ENCODE measurements around the gene ZIC1.

The ZIC1 gene

DNA sequence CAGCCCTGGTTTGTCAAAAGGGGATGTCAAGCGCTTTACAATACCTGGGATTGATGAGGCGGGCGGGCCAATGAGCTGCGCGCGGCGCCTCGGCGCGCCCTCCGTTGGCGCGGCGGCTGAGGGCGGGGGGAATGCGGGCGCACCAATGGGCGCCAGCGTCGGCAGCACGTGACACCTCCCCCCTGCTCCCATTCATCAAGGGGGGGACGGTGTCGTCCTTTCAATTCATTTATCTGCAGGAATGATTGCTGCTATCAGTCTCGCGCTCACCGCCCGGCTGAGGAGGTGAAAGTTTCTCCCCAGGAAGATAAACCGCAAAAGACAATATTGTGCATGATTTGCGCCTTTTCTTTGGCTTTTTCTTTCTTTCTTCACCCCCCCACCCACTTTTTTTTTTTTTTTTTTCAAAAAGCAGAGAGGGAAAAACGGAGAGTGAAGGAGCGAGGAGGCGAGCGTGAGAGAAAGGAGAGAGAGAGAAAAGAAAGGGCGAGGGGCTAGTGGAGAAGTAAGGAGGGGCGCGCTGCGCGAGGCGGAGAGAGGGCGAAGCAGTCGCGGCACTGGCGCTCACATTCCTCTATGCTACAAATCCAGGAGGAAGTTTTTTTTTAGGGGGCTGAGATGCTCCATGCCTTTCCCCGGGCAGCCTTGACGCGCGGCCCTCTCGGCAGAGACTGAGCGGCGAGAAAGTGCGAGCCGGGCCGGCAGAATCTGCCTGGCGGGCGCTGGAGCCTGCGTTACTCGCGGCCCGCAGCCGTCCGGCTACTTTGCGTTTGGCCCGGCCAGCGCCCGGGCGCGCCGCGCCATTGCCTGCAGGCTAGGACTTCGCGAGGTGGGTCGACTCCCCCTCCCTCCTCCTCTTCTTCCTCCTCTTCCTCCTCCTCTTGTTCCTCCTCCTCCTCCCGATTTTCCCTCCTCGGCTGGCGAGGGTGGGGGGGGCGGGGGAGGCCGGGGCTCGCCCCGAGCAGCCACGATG is at the start of gene ZIC1:
ZIC1 (plus strand) TSS at position 223 of the 973 bp plus-strand sequence; CDS start at position 971, 748 bp downstream.
- DNase-seq: no peak

- DNase-seq: no peak
Observed at GRCh38 chr3:147360051-147360439, 49.1 kb upstream of the ZIC1 start.

DNA sequence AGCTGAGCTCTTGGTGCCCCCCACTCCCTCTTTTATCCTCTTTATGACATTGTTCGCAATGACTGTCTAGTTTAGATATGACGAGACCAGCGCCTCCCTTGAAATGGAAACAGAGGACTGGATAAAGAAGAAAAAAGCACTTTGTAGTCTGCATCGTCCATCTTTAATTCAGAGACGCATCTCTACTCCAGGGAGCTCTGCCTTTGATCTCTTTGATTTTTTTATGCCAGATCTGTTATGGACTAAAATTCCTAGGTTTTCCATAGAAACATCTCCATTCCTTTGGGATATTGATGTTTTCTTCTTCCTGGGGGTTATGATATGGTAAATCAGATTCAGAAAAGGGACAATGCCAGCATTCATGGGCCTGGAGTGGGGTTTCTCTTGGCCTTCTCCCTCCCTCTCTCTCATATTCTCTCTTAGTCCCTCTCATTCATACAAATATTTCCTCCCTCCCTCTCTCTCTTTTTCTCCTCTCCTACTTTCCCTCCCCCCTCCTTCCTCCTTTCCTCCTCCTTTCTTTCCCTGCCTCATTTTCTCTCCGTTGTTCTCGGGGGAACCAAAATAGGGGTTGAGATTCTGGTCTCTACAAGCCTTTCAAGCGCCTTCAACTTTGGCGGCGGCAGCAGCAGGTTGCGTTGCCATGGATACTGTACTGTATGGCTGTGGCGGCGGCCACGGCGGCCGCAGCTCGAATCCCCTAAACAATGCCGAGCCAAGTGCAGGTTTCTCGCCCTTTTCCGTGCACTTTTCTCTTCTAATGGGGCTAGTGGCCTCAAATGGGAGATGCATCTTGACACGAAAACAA is 48.3 kb upstream of the ZIC1 start:
- no peak for DNase-seq

GRCh38 chr3:147361454-147362420 is 47.4 kb upstream of the ZIC1 start:
- DNase-seq: no peak

DNA sequence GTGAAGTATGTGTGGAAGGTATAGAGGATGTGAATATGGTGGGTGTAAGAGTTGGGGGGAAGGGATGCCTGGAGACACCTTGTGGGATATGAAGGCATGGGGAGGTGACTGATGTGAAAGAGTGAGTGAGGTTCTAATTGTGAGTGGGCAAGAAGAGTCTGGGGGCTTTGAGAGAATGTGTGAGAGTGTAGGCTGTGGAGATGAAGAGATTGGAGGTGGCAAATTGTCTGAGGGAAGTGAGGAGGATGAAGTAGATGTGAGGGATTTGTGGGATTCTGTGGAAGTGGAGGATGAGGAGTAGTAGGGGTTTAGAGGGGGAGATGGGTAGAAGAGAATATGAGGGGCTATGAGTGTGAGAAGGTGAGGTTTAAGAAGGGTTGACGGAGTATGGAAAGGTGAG is 44.4 kb upstream of the ZIC1 start:
- no peak for DNase-seq

DNA sequence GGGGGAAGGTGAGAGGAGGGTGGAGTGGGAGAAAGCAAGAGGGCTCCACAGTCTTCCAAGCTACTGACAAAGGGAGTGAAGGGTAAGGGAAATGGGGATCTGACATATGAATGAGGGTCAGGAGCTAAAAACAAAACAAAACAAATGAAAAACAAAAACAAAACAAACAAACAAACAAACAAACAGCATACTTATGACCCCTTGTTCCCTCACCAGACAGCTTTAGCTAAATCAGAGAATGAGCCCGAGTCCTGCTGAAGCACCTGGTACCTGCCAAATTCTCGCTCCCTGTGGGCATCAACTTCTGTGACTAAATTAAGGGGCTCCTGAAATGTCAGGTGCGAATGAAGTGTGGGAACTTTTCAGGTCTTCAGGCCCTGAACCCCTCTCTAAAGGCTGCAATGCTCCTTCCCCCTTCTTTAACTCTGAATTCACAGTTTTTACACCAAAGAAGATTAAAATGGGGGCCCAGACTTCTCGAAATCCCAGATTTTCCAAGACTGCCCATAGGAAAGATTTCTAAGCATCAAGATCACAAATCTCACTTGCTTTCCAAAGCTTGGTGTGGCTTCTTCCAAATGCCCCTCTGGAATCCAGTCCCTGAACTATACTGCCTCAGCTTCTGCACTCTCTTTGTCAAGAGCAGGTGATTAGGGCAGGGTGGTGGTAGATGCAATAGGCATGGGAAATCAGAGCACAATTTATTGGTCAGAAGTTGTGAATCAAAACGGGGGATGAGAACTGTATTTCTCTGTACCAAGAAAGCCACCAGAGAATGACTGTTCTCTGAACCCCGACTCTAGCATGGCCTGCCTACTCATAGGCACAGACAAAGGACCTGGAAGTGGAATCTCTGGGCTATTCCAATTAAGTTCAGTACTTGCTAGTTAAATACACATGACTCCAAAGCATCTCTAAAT is 43.7 kb upstream of the ZIC1 start:
- no peak for DNase-seq

- DNase-seq: no peak
Observed at GRCh38 chr3:147367676-147368075, 41.5 kb upstream of the ZIC1 start.

- DNase-seq: no peak
Observed at GRCh38 chr3:147368151-147368550, 41.0 kb upstream of the ZIC1 start.

- DNase-seq: peak; percentile 7
Observed at GRCh38 chr3:147368561-147369221, 40.5 kb upstream of the ZIC1 start.

DNA sequence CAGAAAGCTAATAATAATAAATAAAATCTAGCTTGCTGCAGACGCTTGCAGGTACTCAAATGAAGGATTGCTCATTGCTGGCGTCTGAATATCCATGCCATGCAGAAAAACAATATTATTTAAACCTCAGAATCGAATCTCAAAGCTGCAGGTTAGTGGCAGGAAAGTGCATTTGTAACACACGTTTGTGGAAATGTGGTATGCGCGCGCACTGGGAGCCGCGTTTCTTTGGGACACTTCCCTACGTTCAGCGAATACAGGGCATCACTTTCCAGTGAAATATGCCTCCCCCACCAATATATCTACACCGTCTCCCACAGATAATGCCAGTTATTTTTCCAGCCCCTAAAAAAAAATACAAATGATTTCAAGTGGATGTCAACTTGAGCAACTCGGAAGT is 39.9 kb upstream of the ZIC1 start:
- no peak for DNase-seq

- DNase-seq: no peak
Observed at GRCh38 chr3:147369661-147370123, 39.5 kb upstream of the ZIC1 start.

DNA sequence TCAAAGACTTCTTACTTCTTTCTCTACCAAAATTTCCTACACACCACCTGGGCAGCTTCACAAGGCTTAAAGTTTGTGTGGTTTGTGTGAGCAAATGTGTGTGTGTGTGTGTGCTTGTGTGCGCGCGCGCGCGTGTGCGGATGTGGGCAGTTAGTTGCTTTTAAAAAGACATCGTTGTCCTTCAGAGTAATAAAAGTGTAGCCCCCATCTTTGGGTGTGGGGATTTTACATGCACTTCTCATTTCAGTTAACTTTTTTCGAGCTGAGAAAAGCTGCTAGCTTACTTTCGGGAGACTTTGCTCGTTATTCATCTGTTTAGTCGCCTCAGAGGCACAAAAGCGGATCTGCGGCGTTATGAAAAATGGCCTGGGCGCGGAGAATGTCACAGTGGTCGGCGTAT is 38.8 kb upstream of the ZIC1 start:
- no peak for DNase-seq

GRCh38 chr3:147371140-147371539 is 38.0 kb upstream of the ZIC1 start:
- DNase-seq: no peak

DNA sequence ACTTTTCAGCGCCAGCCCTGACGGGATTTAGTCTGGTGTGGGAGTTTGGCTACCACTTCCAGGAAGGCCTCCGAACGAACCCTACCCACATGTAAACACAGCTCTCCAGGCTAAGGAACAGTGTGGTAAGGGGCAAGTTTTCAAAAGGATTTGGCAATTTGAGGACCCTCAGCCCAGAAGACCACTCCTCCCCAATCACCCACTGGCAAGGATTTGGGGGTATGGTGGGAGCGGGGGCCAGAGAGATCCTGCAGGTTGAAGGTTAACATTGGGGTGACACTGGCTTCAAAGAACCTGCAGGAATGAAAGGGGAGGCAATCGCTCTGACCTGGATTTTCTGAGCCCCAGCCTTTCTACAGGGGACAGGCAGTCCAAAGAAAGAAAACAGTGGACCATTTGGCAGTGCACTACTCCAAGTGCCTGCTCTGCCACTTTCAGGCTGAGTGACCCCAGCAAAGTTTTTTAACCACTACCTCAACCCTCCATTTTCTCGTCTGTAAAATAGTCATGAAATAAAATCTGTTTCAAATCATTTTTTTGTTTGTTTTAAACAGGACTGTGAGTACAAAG is 37.3 kb upstream of the ZIC1 start:
- DNase-seq: no peak

DNA sequence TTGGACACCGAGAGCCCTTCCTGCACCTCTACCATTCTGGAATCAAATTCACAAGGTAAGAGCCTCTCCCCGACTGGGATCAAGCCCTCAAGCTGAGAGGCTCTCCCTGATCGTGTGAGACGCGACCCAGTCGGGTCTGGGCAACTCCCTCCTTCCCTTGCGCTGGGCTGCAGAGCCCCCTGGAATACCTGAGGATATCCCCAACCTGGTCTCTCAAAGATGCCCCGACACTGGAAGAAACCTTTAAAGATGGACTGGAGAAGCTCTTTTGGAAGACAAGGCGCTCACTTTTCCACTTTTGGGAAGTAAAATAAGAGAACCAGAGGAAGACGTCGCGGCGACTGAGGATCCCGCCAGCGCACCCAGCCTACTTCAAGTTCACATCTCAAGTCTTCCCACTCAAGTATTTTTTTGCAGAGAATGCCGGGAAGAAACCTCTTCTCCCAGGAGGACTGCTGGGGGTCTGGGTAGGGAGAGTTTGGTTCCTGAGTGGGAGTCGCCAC is 36.6 kb upstream of the ZIC1 start:
- DNase-seq: no peak

DNA sequence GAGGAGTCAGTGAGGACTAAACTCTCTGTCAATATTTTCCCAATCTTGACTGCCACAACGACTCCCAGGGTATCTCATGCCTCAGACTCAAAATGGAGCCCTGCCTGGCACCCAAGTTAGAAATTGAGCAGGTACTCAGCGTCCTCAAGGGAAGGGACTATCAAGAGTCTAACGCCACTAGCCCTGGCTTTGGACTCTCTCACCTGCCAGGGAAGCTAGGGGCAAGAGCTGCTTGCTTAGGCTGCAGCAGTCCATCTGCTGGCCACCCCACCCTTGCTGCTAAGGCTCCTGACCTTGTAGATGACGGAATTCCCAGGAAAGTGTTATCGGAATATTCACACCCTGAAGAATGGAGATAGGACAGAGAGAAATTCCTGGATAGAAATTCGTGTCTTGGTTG is 35.9 kb upstream of the ZIC1 start:
- no peak for DNase-seq

- no peak for DNase-seq
Observed at GRCh38 chr3:147377412-147378367, 31.5 kb upstream of the ZIC1 start.

DNA sequence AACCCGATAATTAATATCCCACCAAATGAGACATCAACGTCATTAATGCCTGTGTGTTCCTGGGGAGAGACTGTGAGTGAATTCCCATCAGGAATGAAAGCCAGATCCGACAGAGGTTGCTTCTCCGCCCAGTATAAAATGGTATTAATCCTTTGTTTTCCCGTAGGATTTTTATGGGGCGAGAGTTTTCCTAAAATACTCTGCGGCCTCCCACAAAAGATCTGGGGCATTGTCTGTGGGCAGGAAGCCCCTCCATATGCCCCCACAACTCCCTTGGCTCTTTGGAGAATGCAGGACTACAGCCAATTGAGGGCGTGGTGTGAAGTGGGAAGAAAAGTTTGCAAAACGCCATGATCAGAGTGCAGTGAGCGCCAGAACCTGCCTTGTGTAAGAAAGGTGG is 29.5 kb upstream of the ZIC1 start:
- no peak for DNase-seq

DNA sequence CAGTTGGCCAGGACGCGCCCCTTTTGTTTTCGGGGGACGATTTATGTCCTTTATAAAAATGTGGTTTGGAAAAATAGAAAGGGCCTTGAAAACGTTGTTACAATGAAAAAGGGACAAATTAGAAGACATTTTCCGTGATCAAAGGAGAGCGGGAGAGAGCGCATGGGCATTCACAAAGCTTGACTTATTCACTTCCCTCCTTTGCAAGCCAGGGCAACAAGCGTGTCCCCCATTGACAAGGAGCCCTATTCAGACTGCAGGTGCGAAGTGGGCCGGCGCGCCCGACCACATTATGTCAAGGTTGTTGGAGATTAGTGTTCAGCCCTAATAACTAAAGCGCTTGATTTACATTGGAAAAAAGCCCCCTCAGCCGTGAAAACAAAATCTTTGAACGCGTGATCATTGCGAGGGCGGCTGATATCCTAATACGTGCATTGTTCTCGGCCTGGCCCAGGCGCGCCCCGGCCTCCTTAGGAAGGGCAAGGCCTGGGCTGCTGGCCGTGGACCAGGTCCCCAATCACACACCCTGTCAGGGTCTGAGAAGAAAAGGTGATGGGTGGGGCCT is 28.7 kb upstream of the ZIC1 start:
- no peak for DNase-seq

Data from SHP77 treated with DMSO at 0.1 percent for 48 hours (cell line).